Breast epithelium (tissue), 3 donors: Measurements from ENCODE around the gene TMIGD3.

ENCODE experiments used
- CTCF ChIP-seq, 3 donors: fragments of 450-650 bp; IDR thresholded peaks; one replicate each; pipeline ENCODE4 v1.5.1; 2016 to 2017; ENCODE audit warnings: antibody characterized with exemption in 3 of 3, mild to moderate bottlenecking in 3 of 3, moderate library complexity in 3 of 3
- POLR2A ChIP-seq: fragments of 450-650 bp; IDR thresholded peaks from one replicate; pipeline ENCODE4 v1.6.1; 2016; ENCODE audit warnings: antibody characterized with exemption, mild to moderate bottlenecking, moderate library complexity
- POLR2AphosphoS5 ChIP-seq, 3 donors: sonication (generic); formaldehyde crosslinking; IDR thresholded peaks; one replicate each; pipeline ENCODE4 v1.6.1; 2017; ENCODE audit warnings: antibody characterized with exemption in 3 of 3

DNA sequence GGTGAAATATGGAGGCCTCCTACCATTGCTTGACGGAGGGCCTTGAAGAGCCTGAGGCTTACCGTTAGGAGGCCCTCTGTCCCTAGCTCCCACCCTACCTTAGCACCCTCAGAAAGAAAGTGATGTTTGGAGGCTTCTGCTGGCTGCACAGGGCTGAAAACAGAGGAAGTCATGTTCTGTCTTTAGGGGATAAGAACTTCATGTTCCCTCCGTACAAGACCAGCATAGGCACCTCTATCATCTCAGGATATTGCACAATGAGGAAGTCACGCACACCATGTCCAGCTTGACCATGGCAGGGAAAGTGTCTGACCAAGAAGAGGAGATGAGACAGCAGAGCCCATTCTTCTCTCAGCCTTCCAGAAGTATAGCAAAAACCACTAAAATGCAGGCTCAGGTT, 13.8 kb downstream of the TMIGD3 start:
- no peak for TF ChIP-seq CTCF (IDR thresholded peaks at IDR 0.05)
- no peak for TF ChIP-seq POLR2A
- peak in 1 of 3 donors; percentile 50 for TF ChIP-seq POLR2AphosphoS5 (IDR thresholded peaks at IDR 0.05)
